ENCODE data around the gene MXD1.

Gene MXD1

DNA sequence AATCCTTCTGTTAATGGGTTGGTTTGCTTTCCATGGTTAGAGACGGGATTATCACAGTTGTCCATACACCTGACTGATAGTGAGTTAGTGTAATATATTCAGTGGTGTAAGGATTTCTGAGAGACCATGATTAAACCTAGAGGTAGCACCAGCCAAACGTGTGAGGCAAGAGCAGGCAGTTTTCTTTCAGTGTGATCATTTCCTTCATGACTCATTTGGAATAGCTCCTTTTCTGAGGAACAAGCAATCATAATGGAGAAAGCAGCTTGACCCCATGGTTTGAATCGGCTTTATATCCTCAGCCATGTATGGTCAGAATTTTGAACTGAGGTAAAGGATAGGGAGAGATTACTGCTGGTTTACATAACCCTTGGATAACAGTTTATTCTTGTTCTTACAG, 2.9 kb downstream of the MXD1 start:
- no peak overlapping the region for H3K4me3 Mint-ChIP-seq
- DNase-seq = no peak
- H3K27me3 Mint-ChIP-seq = no peaks in the 10 kb centered on the region
- H3K4me1 Mint-ChIP-seq = peaks cover 11 to 31% of the 10 kb centered on the region in 2 donors
- H3K27ac Mint-ChIP-seq = no peak overlapping the region
- ATAC-seq (replicated peaks) = no peak
- H3K9me3 Mint-ChIP-seq = no peaks in the 10 kb centered on the region
- peaks cover 15 to 16% of the 10 kb centered on the region in 2 donors for H3K36me3 Mint-ChIP-seq

DNA sequence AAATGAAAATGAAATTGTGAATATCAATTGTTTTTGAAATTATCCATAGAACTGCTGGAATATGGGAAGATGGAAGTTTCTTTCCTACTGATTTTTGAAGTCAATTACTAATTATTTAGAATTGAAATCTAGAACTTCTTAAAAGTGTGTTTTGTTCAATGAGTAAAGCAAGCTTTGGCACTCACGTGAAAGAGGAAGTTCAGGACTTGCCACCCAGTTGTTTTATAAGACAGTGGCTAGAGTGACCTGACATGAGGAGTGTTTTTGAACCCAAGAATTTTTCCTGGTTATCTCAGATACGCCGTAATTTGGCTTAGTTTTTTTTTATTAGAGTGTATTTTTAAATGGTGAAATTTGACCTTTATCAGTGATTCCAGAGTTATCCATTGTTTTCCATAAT, 3.5 kb downstream of the MXD1 start:
- Mint-ChIP-seq H3K9me3 (no peaks in the 10 kb centered on the region), H3K27ac (no peak overlapping the region), H3K36me3 (peaks cover 19 to 21% of the 10 kb centered on the region in 2 donors), H3K4me1 (peaks cover 11 to 26% of the 10 kb centered on the region in 2 donors), H3K27me3 (no peaks in the 10 kb centered on the region), H3K4me3 (no peak overlapping the region)
- DNase-seq = no peak
- ATAC-seq (replicated peaks) = no peak

DNA sequence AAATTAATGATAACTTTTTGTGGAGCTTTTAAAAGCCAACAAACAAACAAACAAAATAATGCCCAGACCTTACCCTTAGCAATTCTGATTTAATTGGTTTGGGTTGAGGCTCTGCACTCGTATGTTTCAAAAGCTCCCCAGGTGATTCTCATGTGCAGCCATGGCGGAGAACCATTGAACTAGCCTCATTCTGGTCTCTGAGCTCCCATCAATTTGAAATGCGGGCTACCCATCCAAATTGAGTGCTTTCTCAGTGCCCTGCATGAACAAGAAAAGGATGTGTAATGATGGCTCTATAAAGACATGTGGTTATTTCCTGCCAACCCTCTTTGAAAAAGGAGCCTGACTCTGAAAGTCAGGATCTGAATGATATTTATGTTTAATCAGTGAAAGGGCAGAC, 8.2 kb downstream of the MXD1 start:
- DNase-seq (no peak), ATAC-seq (replicated peaks) (no peak)
- no peak overlapping the region for H3K4me3 Mint-ChIP-seq
- H3K36me3 Mint-ChIP-seq = peaks cover 24 to 34% of the 10 kb centered on the region in 2 donors
- H3K27ac Mint-ChIP-seq = no peak overlapping the region
- H3K9me3 Mint-ChIP-seq = no peaks in the 10 kb centered on the region
- no peaks in the 10 kb centered on the region for H3K27me3 Mint-ChIP-seq
- peaks cover 2 to 6% of the 10 kb centered on the region in 2 donors for H3K4me1 Mint-ChIP-seq

DNA sequence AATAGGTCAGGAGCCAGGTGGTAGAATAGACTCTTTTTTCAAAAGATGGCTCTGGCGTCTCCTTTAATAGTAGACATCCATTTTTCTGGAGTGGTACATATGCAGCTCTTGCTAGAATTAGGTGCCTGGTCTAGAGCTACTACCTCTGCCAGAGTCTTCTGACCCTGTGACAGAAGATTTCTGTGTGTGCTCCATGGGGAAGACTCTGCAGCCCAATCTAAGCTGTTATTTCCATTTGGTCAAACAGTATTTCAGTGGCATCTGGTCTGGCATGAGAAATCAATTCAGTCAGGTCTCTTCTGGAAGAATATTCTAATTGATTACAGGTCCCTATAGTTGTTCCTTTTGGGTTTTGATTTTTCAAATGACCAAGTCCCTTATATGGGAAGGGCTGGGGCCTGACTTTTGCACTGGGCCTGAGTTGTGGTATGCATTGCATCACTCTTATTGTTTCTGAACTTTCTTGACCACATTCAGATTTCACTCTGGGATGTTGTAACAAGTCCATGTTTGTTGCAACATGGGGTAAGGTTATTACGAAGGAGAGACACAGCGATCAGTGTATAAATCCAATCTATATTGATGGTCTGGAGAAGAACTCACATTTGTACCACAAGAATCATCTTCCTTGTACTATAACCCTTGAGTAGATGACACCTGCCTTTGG, 12.1 kb downstream of the MXD1 start:
- DNase-seq (no peak), ATAC-seq (replicated peaks) (no peak)
- peaks cover 4 to 11% of the 10 kb centered on the region in 2 donors for H3K4me1 Mint-ChIP-seq
- H3K9me3 Mint-ChIP-seq = no peaks in the 10 kb centered on the region
- H3K27me3 Mint-ChIP-seq = no peaks in the 10 kb centered on the region
- no peak overlapping the region for H3K27ac Mint-ChIP-seq
- no peak overlapping the region for H3K4me3 Mint-ChIP-seq
- H3K36me3 Mint-ChIP-seq = peaks cover 20 to 38% of the 10 kb centered on the region in 2 donors

DNA sequence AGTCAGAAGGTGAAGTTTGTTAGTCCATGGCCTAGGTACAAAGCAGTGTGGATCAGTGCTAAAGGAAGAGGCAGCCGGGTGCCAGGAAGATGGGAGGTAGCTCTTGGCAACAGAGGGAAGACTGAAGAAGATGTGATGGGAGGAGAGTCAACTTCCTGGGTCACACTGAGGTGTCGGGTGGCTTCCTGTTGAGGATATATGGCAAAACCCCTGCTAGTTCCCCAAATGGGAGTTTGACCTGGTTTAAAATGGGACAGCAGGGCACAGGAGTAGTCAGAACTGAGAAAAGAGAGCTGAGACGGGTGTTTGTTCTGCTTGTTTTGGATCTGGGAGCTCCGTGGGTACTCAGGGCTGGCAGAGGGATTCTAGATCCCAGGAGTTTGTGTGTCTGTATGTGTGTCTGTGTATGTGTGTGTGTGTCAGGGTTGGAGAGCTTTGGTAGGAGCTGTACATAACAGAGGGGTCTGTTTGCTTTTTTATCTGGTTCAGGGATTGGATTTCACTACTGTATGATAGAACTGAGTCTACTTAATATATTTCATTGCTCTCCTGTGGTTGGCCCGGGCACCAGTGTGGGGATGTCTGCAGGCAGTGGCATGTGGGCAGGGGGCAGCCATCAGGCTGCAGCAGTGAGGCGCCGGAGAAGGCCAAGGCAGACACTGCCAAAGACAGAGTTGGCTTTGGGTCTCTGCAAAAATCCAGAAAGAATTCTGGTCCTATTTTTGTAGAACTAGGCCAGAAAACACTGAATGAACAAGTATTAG, 17.1 kb downstream of the MXD1 start:
- H3K36me3 Mint-ChIP-seq = peaks cover 28 to 40% of the 10 kb centered on the region in 2 donors
- DNase-seq = no peak
- H3K27me3 Mint-ChIP-seq = no peaks in the 10 kb centered on the region
- no peaks in the 10 kb centered on the region for H3K9me3 Mint-ChIP-seq
- H3K27ac Mint-ChIP-seq = peak overlapping the region; percentile 48
- H3K4me1 Mint-ChIP-seq = peaks cover 16 to 29% of the 10 kb centered on the region in 2 donors
- no peak overlapping the region for H3K4me3 Mint-ChIP-seq
- no peak for ATAC-seq (replicated peaks)

DNA sequence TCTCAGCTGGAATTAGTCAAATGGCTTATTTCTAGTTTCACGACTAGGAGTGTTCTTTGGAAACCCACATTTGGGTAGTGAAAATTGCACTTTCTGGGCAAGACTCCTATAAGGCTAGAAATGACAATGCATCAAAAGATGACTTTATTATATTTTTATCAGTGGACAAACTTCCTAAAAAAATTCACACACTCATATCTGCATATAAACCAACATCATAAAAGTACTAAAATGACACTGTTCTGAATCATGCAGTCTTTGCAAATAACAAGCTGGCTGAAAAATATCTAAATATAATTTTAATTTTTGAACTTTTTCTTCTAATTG, 17.6 kb downstream of the MXD1 start:
- Mint-ChIP-seq H3K9me3 (no peaks in the 10 kb centered on the region), H3K27me3 (no peaks in the 10 kb centered on the region), H3K36me3 (peaks cover 32 to 45% of the 10 kb centered on the region in 2 donors), H3K4me3 (no peak overlapping the region), H3K4me1 (peaks cover 16 to 29% of the 10 kb centered on the region in 2 donors), H3K27ac (no peak overlapping the region)
- no peak for DNase-seq
- ATAC-seq (replicated peaks) = peak in 1 of 2 donors; percentile 34

DNA sequence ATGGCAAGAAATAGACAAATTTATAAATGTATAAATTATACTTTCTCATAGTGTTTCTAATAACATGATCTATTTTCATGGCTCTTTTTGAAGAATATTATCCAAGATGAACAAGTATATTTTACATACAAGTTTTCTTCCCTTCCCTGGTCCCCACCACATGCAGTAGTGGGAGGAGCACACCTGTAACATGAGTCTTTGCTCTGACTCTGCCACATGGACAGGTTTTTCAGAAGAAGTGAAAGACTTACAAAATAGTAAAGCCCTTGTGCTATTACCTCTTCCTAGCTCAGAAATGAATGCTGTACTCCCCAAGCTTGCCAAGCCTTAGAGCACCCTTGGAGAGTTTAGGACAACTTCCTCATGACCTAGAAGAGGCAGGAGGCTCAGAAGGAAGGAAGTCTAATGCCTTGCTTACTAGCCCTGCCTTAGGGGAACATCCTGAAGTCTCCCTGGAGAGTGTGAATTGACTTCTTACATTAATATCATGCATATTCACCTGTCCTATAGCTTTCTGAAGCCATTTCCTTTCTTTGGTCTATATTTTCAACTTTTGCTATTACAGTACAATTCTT, 18.4 kb downstream of the MXD1 start:
- DNase-seq (no peak), ATAC-seq (replicated peaks) (no peak)
- Mint-ChIP-seq H3K4me3 (no peak overlapping the region), H3K27me3 (no peaks in the 10 kb centered on the region), H3K9me3 (no peaks in the 10 kb centered on the region), H3K27ac (no peak overlapping the region), H3K4me1 (peaks cover 16 to 29% of the 10 kb centered on the region in 2 donors), H3K36me3 (peaks cover 36 to 47% of the 10 kb centered on the region in 2 donors)

DNA sequence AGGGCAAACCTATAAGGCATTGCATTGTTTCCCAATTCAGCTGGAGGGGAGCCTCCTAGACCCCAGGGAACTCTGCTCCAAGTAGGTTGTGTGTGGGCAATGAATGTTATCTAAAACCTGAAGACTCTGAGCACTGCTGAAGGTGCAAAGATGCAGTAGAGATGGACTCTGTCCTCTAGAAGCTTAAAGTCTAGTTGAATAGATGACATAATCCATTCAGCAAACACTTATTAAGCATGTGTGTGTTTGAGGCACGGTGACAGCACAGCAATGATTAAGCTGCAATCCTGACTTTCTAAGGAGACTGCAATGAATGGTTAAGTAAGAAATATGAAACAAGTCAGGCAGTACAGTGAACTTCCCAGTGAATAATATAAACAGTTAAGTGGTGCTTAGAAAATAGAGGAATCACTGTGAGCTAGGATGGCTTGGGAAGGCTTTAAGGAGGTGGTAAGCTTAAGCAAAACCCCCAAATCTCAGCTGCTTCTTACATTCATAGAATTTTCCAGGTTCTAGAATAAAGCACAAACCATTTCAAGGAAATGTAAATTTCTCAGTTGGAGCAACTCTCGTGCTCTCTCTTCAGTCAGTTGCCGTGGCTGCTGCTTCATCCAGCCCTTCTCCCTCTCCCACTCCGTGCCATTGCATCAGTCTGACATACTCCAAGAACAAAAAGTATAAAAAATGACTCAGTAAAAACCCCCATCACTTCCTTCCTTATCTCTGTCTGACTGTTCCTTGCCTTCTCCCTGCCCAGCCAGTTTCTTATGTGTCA, 19.1 kb downstream of the MXD1 start:
- Mint-ChIP-seq H3K27ac (no peak overlapping the region), H3K4me1 (peaks cover 16 to 29% of the 10 kb centered on the region in 2 donors), H3K9me3 (no peaks in the 10 kb centered on the region), H3K27me3 (no peaks in the 10 kb centered on the region), H3K4me3 (no peak overlapping the region), H3K36me3 (peaks cover 40 to 50% of the 10 kb centered on the region in 2 donors)
- ATAC-seq (replicated peaks) (peak; percentile 33 to 72), DNase-seq (no peak)

DNA sequence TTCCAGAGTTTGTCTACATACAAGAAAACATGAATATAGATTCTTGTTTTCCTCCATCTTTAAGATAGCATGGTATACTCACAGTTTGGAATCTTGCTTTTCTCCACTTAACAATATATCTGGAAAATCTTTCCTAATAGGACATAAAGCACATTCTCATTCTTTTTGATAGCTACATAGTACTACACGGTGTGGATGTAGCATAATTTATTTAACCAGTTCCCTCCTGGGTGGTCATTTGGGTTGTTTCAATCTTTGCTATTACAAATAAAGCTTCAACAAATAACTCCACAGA, 19.7 kb downstream of the MXD1 start:
- DNase-seq (no peak), ATAC-seq (replicated peaks) (no peak)
- H3K36me3 Mint-ChIP-seq = peaks cover 43 to 50% of the 10 kb centered on the region in 2 donors
- H3K27me3 Mint-ChIP-seq = no peaks in the 10 kb centered on the region
- no peak overlapping the region for H3K4me3 Mint-ChIP-seq
- H3K9me3 Mint-ChIP-seq = no peaks in the 10 kb centered on the region
- H3K4me1 Mint-ChIP-seq = peaks cover 16 to 29% of the 10 kb centered on the region in 2 donors
- H3K27ac Mint-ChIP-seq = no peak overlapping the region

DNA sequence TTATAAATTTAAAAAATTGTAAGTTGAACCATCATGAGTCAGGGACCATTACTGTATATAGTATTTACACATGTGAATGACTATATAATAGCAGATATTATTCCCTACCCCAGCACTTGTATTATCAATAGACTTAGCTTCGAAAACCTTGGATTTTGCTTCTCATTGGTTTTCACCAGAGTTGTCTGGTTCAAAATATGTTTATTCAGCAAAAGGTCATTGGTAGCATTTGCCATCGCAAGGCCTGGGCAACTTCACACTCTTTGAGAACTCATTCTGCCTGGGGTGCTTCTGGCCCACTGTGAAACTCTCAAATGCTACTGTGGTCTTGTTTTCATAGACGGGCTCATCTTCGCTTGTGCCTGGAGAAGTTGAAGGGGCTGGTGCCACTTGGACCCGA, 20.1 kb downstream of the MXD1 start:
- ATAC-seq (replicated peaks) (no peak), DNase-seq (no peak)
- Mint-ChIP-seq H3K9me3 (no peaks in the 10 kb centered on the region), H3K4me3 (no peak overlapping the region), H3K27ac (no peak overlapping the region), H3K36me3 (peaks cover 45 to 53% of the 10 kb centered on the region in 2 donors), H3K27me3 (no peaks in the 10 kb centered on the region), H3K4me1 (peaks cover 16 to 28% of the 10 kb centered on the region in 2 donors)

DNA sequence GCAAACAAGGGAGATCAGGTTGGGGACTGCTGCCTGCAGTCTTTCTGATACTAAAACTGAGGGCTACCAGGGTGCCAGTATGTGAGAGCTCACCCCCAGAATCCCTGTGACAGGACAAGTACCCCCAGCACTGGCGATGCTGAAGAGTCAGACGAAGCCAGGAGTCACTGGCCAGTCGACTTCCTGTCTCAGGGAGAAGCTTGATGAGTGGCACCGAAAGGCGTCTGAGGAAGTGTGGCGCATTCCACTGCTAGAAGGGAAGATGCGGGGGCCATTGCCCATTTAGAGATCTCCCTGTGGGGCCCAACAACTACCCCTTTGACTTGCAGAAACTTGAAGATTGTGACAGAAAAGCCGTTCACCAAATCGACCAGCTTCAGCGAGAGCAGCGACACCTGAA, 22.0 kb downstream of the MXD1 start:
- Mint-ChIP-seq H3K4me1 (peaks cover 13 to 19% of the 10 kb centered on the region in 2 donors), H3K36me3 (peaks cover 45 to 52% of the 10 kb centered on the region in 2 donors), H3K9me3 (no peaks in the 10 kb centered on the region), H3K27ac (no peak overlapping the region), H3K27me3 (no peaks in the 10 kb centered on the region), H3K4me3 (no peak overlapping the region)
- no peak for DNase-seq
- no peak for ATAC-seq (replicated peaks)

DNA sequence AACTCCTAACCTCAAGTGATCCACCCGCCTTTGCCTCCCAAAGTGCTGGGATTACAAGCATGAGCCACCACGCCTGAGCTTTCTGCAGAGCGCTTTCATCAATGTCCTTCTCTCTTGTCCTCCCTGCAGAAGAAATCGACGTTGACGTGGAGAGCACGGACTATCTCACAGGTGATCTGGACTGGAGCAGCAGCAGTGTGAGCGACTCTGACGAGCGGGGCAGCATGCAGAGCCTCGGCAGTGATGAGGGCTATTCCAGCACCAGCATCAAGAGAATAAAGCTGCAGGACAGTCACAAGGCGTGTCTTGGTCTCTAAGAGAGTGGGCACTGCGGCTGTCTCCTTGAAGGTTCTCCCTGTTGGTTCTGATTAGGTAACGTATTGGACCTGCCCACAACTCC, 23.1 kb downstream of the MXD1 start:
- H3K27me3 Mint-ChIP-seq = no peaks in the 10 kb centered on the region
- H3K4me3 Mint-ChIP-seq = no peak overlapping the region
- ATAC-seq (replicated peaks) (no peak), DNase-seq (no peak)
- peaks cover 48 to 56% of the 10 kb centered on the region in 2 donors for H3K36me3 Mint-ChIP-seq
- H3K27ac Mint-ChIP-seq = no peak overlapping the region
- no peaks in the 10 kb centered on the region for H3K9me3 Mint-ChIP-seq
- H3K4me1 Mint-ChIP-seq = peaks cover 9 to 14% of the 10 kb centered on the region in 2 donors

DNA sequence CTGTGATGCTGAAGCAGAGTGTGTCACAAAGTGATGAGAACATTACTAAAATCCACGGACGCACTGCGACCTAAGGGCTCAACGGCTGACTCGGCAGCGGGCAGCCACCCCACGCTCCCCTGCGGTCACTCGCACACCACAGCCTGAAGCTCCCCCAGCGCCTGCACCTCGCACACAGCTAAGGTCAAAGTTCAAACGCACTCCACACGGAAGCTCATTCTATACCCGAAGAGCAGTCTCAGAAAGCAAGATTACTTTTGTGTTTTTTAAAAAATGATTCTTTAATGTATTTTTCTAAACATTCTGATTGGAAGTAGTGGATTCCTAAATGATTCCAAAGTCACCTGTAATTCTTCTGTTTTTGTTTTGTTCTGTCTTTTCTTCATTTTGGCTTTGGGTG, 24.8 kb downstream of the MXD1 start:
- DNase-seq (no peak), ATAC-seq (replicated peaks) (no peak)
- Mint-ChIP-seq H3K4me3 (no peak overlapping the region), H3K27ac (no peak overlapping the region), H3K4me1 (no peaks in the 10 kb centered on the region), H3K36me3 (peaks cover 56 to 64% of the 10 kb centered on the region in 2 donors), H3K27me3 (no peaks in the 10 kb centered on the region), H3K9me3 (no peaks in the 10 kb centered on the region)

DNA sequence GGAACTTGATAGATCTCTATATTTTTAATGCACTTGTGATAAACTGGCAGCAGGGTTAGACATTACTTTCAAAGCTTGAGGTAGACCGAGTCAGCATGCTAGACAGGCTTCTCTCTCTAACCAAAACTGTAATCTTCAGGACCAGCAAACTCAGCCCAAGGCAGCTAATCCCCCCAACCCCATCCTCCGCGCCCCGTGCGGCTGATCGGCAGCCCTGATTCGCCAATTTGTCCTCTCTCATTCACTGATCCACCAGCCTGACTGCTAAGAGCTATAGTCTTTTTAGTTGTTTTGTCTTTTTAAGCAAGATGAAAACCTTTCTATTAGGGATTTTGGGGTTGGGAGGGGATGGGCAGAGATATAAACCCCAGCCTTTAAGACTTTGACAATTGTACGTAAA, 25.8 kb downstream of the MXD1 start:
- ATAC-seq (replicated peaks) (no peak), DNase-seq (no peak)
- Mint-ChIP-seq H3K4me3 (no peak overlapping the region), H3K36me3 (peaks cover 54 to 60% of the 10 kb centered on the region in 2 donors), H3K27ac (no peak overlapping the region), H3K9me3 (no peaks in the 10 kb centered on the region), H3K27me3 (peaks cover 0 to 3% of the 10 kb centered on the region in 2 donors), H3K4me1 (peaks cover 0 to 2% of the 10 kb centered on the region in 2 donors)
